A673 (cell line): ENCODE data around the gene YJU2.

Source experiments
- EZH2 ChIP-seq: fragments of 200-600 bp; sonication (generic); IDR thresholded peaks from 2 replicates; pipeline ENCODE4 v1.6.1; 2017; ENCODE audit warnings: borderline replicate concordance, low read depth, mild to moderate bottlenecking, mixed read lengths, antibody characterized with exemption, low read length; ENCODE audit not compliant: poor library complexity, severe bottlenecking
- TF ChIP-seq, protein P1 (sequence below): fragments of 300-800, 200-600 bp; sonication (generic); conservative IDR thresholded peaks from 2 replicates; pipeline ENCODE4 v1.5.1; 2017; ENCODE audit warnings: low read depth, mild to moderate bottlenecking, antibody characterized with exemption, low read length, moderate library complexity, mixed read lengths

DNA sequence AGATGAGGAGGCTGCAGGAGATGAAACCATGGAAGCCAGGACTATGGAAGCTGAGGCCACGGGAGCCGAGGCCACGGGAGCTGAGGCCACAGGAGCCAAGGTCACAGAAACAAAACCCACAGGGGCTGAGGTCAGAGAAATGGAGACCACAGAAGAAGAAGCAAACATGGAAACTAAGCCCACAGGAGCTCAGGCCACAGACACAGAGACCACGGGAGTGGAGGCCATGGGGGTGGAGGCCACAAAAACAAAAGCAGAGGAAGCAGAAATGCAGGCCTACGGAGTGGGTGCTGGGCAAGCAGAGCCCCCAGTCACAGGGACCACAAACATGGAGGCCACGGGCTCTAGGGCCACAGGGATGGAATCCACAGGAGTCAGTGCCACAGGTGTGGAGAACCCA lies 30.0 kb upstream of the YJU2 start:
- TF ChIP-seq EZH2, result no peak
- TF ChIP-seq, protein P1, sequence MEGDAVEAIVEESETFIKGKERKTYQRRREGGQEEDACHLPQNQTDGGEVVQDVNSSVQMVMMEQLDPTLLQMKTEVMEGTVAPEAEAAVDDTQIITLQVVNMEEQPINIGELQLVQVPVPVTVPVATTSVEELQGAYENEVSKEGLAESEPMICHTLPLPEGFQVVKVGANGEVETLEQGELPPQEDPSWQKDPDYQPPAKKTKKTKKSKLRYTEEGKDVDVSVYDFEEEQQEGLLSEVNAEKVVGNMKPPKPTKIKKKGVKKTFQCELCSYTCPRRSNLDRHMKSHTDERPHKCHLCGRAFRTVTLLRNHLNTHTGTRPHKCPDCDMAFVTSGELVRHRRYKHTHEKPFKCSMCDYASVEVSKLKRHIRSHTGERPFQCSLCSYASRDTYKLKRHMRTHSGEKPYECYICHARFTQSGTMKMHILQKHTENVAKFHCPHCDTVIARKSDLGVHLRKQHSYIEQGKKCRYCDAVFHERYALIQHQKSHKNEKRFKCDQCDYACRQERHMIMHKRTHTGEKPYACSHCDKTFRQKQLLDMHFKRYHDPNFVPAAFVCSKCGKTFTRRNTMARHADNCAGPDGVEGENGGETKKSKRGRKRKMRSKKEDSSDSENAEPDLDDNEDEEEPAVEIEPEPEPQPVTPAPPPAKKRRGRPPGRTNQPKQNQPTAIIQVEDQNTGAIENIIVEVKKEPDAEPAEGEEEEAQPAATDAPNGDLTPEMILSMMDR, result no peak
